Activated CD8-positive, alpha-beta memory T cell treated with anti-CD3 and anti-CD28 coated beads, Interleukin-2, amount 50 U/mL, for 1 hour (primary cell): ENCODE data around the gene CUEDC2.

Experiments
- DNase-seq: peaks from one replicate; pipeline ENCODE4 v3.0.0-alpha.2; 2020; ENCODE audit errors: extremely low read depth

Gene CUEDC2

DNA sequence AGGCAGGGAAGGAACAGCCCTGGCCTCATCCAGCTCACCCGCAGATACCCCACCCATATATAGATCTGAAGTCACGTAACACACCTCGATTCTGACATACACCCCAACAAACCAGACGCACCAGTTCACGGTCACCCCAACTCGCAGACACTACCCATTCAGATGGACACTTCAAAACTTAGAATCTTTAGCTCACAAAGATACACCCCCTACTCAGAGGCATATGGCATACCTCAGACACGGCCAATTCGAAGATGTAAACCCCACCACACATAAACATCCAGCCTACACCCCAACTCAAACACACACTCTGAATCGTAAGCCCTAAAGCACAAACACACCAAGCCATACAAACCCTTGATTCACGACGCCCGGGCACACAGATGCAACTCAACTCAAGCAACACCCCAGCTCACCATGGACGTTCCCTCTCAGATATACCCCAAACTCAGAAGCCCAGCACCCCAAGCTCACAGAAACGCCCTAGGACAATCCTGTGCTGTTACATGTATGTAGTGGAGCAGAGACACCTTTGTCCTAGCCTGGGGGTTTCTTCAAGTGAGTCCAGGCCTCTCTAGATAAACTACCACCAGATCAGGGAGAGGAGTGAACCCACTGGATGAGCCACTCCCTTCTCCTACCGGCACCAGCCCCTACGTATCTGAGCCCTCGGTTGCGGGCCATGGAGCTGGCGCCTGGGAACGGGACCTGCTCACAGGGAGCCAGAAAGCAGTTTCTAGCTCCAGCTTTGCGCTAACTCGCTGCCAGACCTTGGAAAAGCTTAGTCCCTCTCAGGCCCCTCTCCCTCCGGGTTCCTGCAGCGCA lies 22.6 kb downstream of the CUEDC2 start:
- no peak for DNase-seq

DNA sequence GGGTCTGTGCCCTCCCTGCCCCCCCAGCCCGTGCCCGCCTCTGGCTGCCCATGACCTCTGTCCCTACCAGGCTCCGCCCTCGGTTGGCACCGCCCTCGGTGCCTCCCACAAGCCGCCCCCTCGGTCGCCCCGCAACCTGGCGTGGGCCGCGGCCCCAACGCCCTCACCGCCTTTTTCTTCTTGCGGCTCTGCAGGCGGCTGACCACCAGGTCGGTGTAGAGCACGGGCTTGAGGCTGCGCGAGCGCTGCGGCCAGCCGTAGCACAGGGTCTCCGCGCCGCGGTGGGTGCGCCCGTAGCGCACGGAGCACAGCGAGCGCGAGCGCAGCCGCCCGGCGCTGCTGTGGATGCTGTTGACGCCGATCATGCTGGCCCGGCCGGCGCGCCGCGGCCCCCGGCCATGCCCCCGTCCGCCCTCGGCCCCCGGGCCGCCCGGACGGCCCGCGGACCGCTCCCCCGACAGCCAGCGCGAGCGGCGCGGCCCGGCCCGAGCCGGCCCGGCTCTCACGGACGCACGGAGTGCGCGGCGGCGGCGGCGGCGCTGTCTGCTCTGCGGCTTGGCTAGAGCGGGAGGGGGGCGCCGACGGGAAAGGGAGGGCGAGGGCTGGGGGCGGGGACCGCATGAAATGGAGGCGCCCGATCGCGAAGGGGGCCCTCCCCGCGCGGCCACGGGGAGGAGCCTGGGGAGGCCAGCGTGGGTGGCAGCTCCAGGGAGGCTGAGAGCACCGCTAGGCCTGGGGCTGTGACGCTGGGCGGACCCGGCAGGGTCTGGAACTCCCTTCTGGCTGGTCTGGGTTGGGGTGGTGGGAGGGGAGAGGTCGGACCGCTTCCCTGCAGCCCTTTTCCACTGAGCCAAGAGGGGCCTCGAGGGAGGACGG lies 23.4 kb downstream of the CUEDC2 start:
- DNase-seq = no peak

DNA sequence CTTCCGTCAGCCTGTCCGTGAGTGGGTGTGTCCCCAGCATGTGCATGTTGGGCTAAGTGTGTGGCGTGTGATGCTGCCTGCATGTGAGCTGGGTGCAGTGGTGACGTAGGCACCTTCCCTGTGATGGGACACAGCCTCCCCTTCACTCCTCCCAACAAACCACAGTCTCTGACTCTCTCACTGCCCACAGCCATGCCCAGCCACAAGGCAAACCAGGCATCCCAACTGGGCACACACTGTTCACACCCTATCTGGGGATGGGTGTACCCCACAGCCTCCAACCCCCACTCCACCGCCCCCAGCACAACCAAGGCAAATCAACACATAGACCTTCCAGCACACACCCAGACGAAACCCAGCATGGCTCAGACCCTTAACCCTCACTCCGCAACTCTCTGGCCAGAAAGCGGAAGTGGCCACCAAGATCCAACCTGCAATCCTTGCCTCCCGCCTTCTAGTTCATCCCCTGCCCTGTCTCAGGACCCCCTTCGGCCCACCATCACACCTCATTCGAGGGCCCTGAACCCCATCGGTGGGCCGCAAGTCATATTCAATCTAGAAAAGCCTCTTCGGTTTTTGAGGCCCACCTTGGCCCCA lies 24.1 kb downstream of the CUEDC2 start:
- DNase-seq = no peak

DNA sequence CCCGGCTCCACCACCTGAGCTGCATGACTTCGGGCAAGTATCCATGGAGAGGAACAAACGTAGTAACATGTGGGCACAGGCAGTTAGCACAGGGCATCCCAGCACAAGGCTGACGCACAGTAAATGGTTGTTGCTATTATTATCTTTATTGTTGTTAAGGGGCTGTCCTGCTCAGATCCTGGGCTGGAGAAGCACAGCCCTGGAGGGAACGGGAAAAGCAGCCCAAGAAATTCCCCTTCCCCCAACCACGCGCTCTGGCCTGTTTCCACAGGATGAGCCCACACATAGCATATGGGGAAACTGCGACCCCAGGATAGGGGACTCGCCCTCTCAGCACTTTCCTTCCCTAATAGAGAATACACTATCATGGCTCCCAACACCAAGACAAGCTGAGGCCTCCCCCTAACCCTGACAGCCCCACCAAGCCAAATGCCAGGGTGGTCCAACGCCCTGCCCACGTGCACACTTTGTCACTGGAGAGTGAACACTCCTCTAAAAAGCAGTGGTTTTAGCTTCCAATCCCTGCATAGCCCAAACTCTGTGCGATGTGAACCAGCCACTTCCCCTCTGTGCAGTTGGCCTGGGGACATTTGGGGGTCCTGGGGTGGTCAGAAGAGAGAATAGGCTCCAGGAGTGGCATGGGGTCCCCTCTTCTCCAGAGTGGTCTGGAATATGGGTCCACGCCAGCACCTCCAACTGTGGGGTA lies 24.8 kb downstream of the CUEDC2 start:
- no peak for DNase-seq

DNA sequence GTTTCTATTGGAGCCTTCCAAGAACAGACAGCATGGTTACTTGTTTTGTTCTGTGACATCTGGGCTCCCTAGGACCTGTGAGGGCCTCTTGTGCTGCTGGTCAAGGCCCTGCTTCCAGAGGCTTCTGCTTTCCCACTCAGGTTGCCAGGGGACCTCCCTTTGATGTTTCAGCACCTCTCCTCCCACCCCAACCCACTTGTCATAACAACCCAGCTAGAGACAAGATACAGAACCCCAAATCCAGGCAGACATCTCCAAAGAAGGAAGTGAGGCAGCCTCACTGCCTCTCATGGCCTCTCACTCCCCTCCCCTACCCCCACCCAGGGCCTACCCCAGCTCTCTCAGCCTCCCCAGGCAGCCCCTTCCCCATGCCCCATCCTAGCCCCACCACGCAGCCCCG lies 25.6 kb downstream of the CUEDC2 start:
- DNase-seq = no peak

DNA sequence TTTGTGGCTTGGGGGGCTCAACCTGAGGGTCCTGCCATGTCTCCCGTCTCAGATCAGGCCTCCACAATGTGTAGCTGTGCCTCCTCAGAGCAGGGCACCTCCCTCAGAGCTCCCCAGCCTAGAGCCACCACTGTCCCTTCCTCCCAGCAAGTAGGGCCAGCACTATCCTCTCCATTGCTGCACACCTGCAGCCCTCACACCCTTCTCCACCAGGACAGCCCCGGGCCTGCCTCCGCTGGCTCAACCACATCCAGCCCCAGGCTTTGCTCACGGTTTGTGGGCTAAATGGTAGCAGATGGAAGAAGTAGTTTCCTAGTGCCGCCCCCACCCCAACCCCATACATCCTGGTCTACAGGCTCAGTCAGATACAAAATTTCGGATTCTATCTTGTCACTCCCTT lies 26.7 kb downstream of the CUEDC2 start:
- DNase-seq = no peak

DNA sequence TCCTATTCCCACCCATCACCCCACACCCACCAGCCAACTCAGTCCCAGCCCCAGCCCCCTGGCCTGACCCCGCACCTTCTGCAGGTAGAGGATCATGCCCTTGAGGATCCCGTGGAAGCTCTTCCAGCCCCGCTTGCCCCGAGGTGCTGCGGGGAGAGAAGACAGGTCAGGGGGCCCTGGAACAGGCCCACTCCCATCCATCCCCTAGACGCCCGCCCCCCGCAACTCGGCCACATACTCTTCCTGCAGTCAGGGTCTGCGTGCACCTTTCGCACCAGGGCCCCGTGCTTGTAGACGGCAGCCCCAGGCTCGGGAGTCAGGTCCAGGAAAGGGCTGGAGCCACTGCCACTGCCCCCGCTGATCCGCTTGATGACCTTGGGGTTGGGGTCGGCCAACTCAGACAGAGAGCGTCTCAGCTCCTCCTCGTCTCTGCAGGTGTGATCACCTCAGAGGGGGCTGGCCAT lies 27.2 kb downstream of the CUEDC2 start:
- DNase-seq = no peak

DNA sequence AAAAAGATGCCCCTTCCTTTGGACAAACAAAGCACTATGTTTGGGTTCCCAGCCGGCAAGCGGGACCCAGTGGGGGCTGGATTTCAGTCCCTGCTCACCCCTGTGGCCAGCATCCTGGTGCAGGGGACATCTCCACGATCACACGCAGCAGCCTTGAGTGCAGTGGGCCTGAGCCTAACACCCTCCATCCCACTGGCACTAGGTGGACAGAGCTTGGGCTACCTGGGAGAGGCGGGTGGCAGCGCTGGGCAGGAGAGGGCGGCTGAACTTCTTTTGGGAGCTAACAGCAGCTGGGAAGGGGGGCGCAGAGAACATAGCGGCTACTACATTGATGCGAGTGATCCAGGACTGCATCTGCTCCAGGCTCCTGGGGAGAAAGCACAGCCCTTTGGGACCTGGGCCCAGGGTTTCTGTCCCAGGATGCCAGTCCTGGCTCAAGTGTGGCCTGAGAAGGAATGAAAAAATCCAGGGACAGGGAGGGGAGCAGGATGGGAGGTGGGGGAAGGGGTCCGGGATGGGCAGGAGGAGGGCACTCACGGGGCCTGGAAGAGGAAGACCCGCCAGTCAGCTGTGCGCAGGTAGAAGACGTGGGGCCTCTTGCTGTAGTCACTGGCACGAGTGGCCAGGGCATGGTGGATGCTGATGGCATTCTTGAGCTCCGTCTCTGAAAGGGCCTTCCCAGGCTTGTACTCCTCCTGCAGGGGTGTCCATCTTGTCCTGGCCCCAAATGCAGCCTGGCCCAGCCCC lies 27.8 kb downstream of the CUEDC2 start:
- DNase-seq = no peak

DNA sequence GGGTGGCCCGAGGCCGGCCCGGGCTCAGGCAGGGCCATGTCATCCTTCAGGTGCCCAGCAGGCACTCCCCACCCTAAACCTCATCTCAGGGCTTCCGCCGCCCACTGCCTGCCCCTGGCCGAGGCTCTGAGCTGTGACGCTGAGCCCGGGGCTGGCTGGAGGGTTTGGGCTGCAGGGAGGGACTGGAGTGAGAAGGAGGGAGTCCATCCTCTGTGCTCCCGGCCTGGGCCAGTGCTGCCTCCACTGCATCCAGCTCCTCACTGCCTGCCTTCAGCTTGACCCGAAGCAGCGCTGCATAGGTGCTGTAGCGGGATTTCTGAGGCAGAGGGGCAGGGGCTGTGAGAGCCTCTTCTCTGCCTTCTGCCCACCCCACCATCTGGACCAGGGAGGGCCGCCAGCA lies 29.3 kb downstream of the CUEDC2 start:
- no peak for DNase-seq

DNA sequence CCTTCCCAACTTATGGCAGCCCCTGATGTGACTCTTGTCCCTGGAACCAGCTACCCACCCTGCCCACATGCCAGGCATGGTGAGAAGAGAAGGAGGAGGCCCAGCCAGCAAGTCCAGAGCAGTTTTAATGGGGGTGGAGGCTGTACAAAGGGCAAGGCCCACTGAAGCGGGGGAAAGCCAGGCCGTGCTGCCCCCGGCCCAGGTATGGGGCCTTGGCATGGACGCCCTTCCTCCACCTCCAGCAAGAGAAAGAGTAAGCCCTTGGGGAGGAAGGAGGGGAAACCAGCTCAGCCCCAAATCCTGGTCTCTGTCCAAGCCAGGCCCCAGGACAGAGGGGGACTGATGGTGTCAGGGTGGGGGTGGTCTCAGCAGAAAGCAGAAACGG lies 29.9 kb downstream of the CUEDC2 start:
- no peak for DNase-seq

DNA sequence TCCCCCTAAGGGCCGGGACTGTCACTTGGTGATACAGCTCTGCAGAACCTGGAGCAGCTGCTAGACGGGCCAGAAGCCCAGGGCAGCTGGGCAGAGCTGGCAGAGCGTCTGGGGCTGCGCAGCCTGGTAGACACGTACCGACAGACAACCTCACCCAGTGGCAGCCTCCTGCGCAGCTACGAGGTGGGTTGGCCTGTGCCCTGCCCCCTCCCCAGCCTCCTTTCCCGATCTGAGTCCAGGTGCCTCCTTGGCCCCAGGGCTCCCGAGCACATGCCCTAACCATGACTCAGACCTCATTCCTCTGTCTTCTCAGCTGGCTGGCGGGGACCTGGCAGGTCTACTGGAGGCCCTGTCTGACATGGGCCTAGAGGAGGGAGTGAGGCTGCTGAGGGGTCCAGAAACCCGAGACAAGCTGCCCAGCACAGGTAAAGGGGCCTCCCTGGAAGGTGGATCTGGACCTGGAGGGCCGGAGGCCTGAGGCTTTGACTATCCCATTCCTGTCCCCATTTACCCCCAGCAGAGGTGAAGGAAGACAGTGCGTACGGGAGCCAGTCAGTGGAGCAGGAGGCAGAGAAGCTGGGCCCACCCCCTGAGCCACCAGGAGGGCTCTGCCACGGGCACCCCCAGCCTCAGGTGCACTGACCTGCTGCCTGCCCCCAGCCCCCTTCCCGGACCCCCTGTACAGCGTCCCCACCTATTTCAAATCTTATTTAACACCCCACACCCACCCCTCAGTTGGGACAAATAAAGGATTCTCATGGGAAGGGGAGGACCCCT lies 30.5 kb downstream of the CUEDC2 start:
- no peak for DNase-seq

DNA sequence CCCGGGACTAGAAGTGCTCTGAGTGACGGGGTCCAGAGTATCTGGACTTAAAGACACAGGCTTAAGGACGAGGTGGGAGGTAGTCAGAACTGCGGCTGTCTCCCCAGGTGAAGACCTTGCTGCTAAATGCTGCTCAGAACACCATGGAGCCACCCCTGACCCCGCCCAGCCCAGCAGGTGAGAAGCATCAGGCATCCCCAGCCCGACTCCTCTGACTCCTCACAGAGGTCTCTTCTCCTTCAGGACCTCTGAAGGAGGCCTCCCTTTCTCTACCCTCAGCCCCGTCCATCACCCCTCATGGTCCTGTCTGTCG lies 31.1 kb downstream of the CUEDC2 start:
- DNase-seq = no peak

DNA sequence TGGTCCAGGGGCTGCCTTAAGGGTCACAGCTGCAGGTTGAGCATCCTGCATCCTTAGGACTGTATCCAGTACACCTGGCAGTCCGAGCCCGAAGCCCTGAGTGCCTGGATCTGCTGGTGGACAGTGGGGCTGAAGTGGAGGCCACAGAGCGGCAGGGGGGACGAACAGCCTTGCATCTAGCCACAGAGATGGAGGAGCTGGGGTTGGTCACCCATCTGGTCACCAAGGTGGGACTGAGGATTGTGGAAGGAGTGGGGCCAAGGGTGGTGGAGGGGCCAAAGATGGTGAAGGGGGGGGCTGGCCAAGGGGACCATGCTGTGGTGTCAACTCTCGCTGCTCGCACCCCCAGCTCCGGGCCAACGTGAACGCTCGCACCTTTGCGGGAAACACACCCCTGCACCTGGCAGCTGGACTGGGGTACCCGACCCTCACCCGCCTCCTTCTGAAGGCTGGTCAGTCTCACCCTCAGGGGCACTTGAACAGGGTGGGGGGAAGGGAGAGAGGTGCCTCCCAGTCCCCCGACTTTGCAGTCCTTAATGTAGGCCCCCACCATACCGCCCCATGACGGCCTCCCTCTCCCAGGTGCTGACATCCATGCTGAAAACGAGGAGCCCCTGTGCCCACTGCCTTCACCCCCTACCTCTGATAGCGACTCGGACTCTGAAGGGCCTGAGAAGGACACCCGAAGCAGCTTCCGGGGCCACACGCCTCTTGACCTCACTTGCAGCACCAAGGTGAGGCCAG lies 31.6 kb downstream of the CUEDC2 start:
- no peak for DNase-seq

DNA sequence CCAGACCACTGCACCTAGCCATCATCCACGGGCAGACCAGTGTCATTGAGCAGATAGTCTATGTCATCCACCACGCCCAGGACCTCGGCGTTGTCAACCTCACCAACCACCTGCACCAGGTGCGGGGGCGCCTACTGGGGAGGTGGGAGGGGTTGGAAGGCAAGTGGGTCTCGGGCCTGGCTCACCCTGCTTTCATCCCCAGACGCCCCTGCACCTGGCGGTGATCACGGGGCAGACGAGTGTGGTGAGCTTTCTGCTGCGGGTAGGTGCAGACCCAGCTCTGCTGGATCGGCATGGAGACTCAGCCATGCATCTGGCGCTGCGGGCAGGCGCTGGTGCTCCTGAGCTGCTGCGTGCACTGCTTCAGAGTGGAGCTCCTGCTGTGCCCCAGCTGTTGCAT lies 32.3 kb downstream of the CUEDC2 start:
- no peak for DNase-seq

DNA sequence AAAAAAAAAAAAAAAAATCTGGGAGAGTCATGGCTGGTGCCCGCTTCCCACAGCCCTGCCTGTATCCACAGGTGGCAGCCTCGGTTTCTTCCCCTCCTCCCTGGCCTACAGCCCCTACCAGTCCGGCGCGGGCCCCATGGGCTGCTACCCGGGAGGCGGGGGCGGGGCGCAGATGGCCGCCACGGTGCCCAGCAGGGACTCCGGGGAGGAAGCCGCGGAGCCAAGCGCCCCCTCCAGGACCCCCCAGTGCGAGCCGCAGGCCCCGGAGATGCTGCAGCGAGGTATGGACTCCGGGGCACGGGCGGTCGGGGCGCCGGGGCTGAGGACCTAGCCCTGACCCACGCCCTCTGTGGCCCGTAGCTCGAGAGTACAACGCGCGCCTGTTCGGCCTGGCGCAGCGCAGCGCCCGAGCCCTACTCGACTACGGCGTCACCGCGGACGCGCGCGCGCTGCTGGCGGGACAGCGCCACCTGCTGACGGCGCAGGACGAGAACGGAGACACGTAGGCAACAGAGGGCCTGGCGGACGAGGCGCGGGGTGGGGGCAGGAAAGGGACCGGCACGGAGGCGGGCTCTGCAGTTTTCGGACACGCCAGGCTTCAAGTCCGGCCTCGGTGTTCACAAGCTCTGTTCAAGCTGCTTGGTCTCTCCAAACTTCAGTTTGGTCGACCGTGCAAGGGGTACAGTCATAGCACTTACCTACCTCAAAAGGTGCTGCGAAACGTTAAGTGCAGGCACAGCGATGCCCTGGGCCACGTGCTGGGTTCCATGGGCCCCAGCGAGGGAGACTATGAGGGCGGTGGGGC lies 33.0 kb downstream of the CUEDC2 start:
- no peak for DNase-seq

DNA sequence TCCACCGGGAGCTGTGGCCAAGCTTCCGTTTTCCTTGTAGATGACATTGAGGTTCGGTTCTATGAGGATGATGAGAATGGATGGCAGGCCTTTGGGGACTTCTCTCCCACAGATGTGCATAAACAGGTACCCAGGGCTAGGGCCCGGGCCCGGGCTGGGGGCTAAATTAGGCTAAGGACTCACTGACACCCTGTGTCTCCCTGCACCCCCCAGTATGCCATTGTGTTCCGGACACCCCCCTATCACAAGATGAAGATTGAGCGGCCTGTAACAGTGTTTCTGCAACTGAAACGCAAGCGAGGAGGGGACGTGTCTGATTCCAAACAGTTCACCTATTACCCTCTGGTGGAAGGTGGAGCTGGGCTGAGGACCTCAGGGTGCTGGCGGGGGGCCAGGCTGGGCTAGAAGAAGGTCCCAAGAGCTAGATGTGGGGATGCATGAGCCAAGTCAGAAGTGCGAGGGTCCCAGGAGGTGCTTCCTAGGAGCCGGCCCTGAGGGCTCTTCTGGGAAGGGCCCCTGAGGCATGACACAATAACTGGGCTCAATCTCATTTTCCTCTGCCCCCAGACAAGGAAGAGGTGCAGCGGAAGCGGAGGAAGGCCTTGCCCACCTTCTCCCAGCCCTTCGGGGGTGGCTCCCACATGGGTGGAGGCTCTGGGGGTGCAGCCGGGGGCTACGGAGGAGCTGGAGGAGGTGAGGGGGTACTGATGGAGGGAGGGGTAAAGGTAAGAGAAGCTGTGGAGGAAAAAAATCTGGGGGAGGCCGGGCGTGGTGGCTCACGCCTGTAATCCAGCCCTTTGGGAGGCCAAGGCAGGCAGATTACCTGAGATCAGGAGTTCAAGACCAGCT lies 34.0 kb downstream of the CUEDC2 start:
- no peak for DNase-seq

DNA sequence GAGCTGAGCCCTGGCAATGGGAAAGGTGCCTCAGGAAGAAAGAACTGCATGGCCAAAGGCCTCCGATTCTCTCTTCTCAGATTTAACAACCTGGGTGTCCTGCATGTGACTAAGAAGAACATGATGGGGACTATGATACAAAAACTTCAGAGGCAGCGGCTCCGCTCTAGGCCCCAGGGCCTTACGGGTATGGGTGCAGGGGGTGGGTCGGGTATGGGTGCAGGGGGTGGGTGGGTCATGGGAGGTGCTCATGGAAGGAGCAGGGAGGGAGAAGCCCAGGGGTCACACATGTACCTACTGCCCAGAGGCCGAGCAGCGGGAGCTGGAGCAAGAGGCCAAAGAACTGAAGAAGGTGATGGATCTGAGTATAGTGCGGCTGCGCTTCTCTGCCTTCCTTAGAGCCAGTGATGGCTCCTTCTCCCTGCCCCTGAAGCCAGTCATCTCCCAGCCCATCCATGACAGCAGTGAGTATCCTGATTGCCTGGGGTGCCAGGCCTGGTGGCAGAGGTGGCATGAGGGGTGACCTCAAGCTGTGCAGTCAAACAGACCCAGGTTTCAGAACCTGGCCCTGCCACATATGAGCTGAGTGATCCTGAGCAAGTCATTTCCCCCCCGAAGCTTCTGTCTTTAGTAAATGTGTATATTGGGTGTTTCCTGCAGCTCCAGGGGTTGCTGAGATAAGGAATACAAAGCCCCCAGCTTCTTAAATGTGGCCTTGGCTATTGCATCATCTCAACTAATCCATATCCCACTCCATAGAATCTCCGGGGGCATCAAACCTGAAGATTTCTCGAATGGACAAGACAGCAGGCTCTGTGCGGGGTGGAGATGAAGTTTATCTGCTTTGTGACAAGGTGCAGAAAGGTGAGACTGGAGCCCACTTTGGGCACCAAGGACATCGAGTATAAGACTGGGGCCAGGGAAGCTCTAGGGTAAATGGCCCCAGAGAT lies 34.9 kb downstream of the CUEDC2 start:
- no peak for DNase-seq
